ENCODE measurements around the gene STIL. TPM values are rescaled to one million over a fixed set of nuclear protein-coding genes. Genes with fewer than 3 reads are reported as not detected.
A peak's percentile ranks its signal among the peaks of the same experiment; 100 is the strongest.
"Not testable (repeated sequence)": the region's sequence is repeated elsewhere in the genome, so short reads cannot be mapped to it uniquely, and the experiment has no call there.

The STIL gene
- total RNA-seq, 2 donors from 2014 or later = 39.3 to 48.0 TPM

GRCh38 chr1:47208374-47208850, 105.5 kb downstream of the STIL start:
- WGBS, 2 experiments (ENCODE audit: insufficient coverage in 1 of 2, insufficient read length in 1 of 2) = 29 to 44% methylated on average over 8 to 11 of the region's 11 CpGs
- Histone ChIP-seq H3K9me3 (ENCODE audit: control insufficient read depth, low read length) (no peaks in the 10 kb centered on the region), H3K27ac (ENCODE audit: low read depth, low read length) (no peak overlapping the region), H3K4me1 (ENCODE audit: control insufficient read depth, insufficient read depth, low read length) (no peaks in the 10 kb centered on the region), H3K4me3 (ENCODE audit: low read length) (no peak overlapping the region), H3K9ac (ENCODE audit: extremely low read depth, low read length, poor library complexity, severe bottlenecking) (no peak overlapping the region), H3K36me3 (ENCODE audit: control insufficient read depth, insufficient read depth, low read length) (no peaks in the 10 kb centered on the region), H3K27me3 (ENCODE audit: control insufficient read depth, insufficient read depth, low read length, poor library complexity, severe bottlenecking) (peaks cover 36% of the 10 kb centered on the region)
- Mint-ChIP-seq H3K36me3 (ENCODE audit: low read depth) (no peaks in the 10 kb centered on the region), H3K4me3 (no peak overlapping the region), H3K9me3 (no peaks in the 10 kb centered on the region), H3K27ac (no peak overlapping the region), H3K27me3 (ENCODE audit: insufficient read depth) (peaks cover 62% of the 10 kb centered on the region), H3K4me1 (peaks cover 8% of the 10 kb centered on the region)
- no peak for TF ChIP-seq CTCF (conservative IDR thresholded peaks at IDR 0.05)
- peak; percentile 87 for DNase-seq

GRCh38 chr1:47207803-47208373, 106.1 kb downstream of the STIL start:
- H3K4me1 ChIP-seq (ENCODE audit: control insufficient read depth, insufficient read depth, low read length) = no peaks in the 10 kb centered on the region
- H3K9me3 Mint-ChIP-seq = no peaks in the 10 kb centered on the region
- no peak overlapping the region for H3K4me3 Mint-ChIP-seq
- H3K9me3 ChIP-seq (ENCODE audit: control insufficient read depth, low read length) = no peaks in the 10 kb centered on the region
- H3K27ac Mint-ChIP-seq = no peak overlapping the region
- 65 to 74% methylated on average over 6 to 8 of the region's 8 CpGs for WGBS, 2 experiments (ENCODE audit: insufficient coverage in 1 of 2, insufficient read length in 1 of 2)
- DNase-seq = no peak
- H3K4me1 Mint-ChIP-seq = peaks cover 8% of the 10 kb centered on the region
- peaks cover 67% of the 10 kb centered on the region for H3K27me3 Mint-ChIP-seq (ENCODE audit: insufficient read depth)
- no peaks in the 10 kb centered on the region for H3K36me3 Mint-ChIP-seq (ENCODE audit: low read depth)
- no peaks in the 10 kb centered on the region for H3K36me3 ChIP-seq (ENCODE audit: control insufficient read depth, insufficient read depth, low read length)
- H3K9ac ChIP-seq (ENCODE audit: extremely low read depth, low read length, poor library complexity, severe bottlenecking) = no peak overlapping the region
- H3K27ac ChIP-seq (ENCODE audit: low read depth, low read length) = no peak overlapping the region
- no peak for TF ChIP-seq CTCF (conservative IDR thresholded peaks at IDR 0.05)
- no peak overlapping the region for H3K4me3 ChIP-seq (ENCODE audit: low read length)
- peaks cover 36% of the 10 kb centered on the region for H3K27me3 ChIP-seq (ENCODE audit: control insufficient read depth, insufficient read depth, low read length, poor library complexity, severe bottlenecking)

- Mint-ChIP-seq H3K4me1 (peaks cover 8% of the 10 kb centered on the region), H3K27ac (no peak overlapping the region), H3K36me3 (ENCODE audit: low read depth) (no peaks in the 10 kb centered on the region), H3K9me3 (no peaks in the 10 kb centered on the region), H3K4me3 (no peak overlapping the region), H3K27me3 (ENCODE audit: insufficient read depth) (peaks cover 73% of the 10 kb centered on the region)
- H3K36me3 ChIP-seq (ENCODE audit: control insufficient read depth, insufficient read depth, low read length) = no peaks in the 10 kb centered on the region
- peak; percentile 20 for DNase-seq
- H3K27me3 ChIP-seq (ENCODE audit: control insufficient read depth, insufficient read depth, low read length, poor library complexity, severe bottlenecking) = peaks cover 42% of the 10 kb centered on the region
- H3K27ac ChIP-seq (ENCODE audit: low read depth, low read length) = no peak overlapping the region
- H3K4me3 ChIP-seq (ENCODE audit: low read length) = no peak overlapping the region
- H3K4me1 ChIP-seq (ENCODE audit: control insufficient read depth, insufficient read depth, low read length) = no peaks in the 10 kb centered on the region
- WGBS, 2 experiments (ENCODE audit: insufficient coverage in 1 of 2, insufficient read length in 1 of 2) = 87 to 89% methylated on average over 5 of the region's 5 CpGs
- H3K9me3 ChIP-seq (ENCODE audit: control insufficient read depth, low read length) = no peaks in the 10 kb centered on the region
- H3K9ac ChIP-seq (ENCODE audit: extremely low read depth, low read length, poor library complexity, severe bottlenecking) = no peak overlapping the region
- no peak for TF ChIP-seq CTCF (conservative IDR thresholded peaks at IDR 0.05)
These were observed 108.0 kb downstream of the STIL start for GRCh38 chr1:47205918-47206317.

- not testable (repeated sequence) for H3K27ac ChIP-seq (ENCODE audit: low read depth, low read length); H3K36me3 ChIP-seq (ENCODE audit: control insufficient read depth, insufficient read depth, low read length); H3K36me3 Mint-ChIP-seq (ENCODE audit: low read depth); H3K9me3 ChIP-seq (ENCODE audit: control insufficient read depth, low read length); H3K9me3 Mint-ChIP-seq; H3K9ac ChIP-seq (ENCODE audit: extremely low read depth, low read length, poor library complexity, severe bottlenecking); H3K4me1 ChIP-seq (ENCODE audit: control insufficient read depth, insufficient read depth, low read length); H3K4me1 Mint-ChIP-seq; DNase-seq; H3K4me3 ChIP-seq (ENCODE audit: low read length); H3K4me3 Mint-ChIP-seq; H3K27ac Mint-ChIP-seq
- 77% methylated on average over 2 of the region's 2 CpGs; no CpG with 5 or more reads in 1 of the 2 experiments for whole genome bisulfite sequencing, 2 experiments (ENCODE audit: insufficient coverage in 1 of 2, insufficient read length in 1 of 2)
- H3K27me3 Mint-ChIP-seq (ENCODE audit: insufficient read depth) = peaks cover 67% of the 10 kb centered on the region
- peaks cover 30% of the 10 kb centered on the region for H3K27me3 ChIP-seq (ENCODE audit: control insufficient read depth, insufficient read depth, low read length, poor library complexity, severe bottlenecking)
These were observed 110.4 kb downstream of the STIL start for GRCh38 chr1:47203504-47203903.

Measured in endodermal cell (in vitro differentiated cells).